Activated CD4-positive, alpha-beta T cell treated with anti-CD3 and anti-CD28 coated beads for 36 hours (primary cell): ENCODE results near the gene MARK4. TPM values are rescaled to one million over a fixed set of nuclear protein-coding genes. Genes with fewer than 3 reads are reported as not detected.

ENCODE experiments used
- ATAC-seq: fragments of 200-7000 bp; cut with Tn5 transposase; one replicate; pipeline ENCODE4 v1.10.0; 2021; ENCODE audit warnings: mild to moderate bottlenecking, moderate library complexity
- CTCF ChIA-PET: fragments of 350-600 bp; sonication (Branson Sonifier 250); formaldehyde crosslinking; loops from one replicate; lab custom pipeline; 2021; ENCODE audit warnings: antibody characterized with exemption; lab: Charles Lee
- POLR2A ChIA-PET: fragments of 350-600 bp; sonication (Branson Sonifier 250); formaldehyde crosslinking; loops from one replicate; lab custom pipeline; 2021; ENCODE audit warnings: antibody characterized with exemption, inconsistent platforms; lab: Charles Lee
- DNase-seq: peaks from one replicate; pipeline ENCODE4 v3.0.0-alpha.2; 2020
- H3K27ac Mint-ChIP-seq: one replicate; pipeline ENCODE4 v1.8.0; 2021; ENCODE audit warnings: mixed read lengths
- H3K27me3 Mint-ChIP-seq: one replicate; pipeline ENCODE4 v1.8.0; 2021; ENCODE audit warnings: mixed read lengths
- H3K36me3 Mint-ChIP-seq: one replicate; pipeline ENCODE4 v1.8.0; 2021; ENCODE audit warnings: low read depth, mixed read lengths
- H3K4me1 Mint-ChIP-seq: one replicate; pipeline ENCODE4 v1.8.0; 2021; ENCODE audit warnings: mixed read lengths
- H3K4me3 Mint-ChIP-seq: one replicate; pipeline ENCODE4 v1.8.0; 2021; ENCODE audit warnings: mild to moderate bottlenecking, moderate library complexity, mixed read lengths
- H3K9me3 Mint-ChIP-seq: one replicate; pipeline ENCODE4 v1.8.0; 2021; ENCODE audit warnings: low read depth, mixed read lengths
- intact Hi-C, 2 experiments: fragments of 100-400 bp; cut with DNase I in 1 of 2; cut with micrococcal nuclease in 1 of 2; formaldehyde crosslinking; loops; one replicate each; pipeline versions ENCODE4 v1.14.2 to v1.15.1; 2022 to 2024; cut with DNase I, micrococcal nuclease
- total RNA-seq, 2 experiments: library from RNA; stranded (reverse); gene quantifications; one replicate each; pipeline ENCODE4 v1.2.3, GENCODE V29; 2021

Gene MARK4
- total RNA-seq, 2 experiments from 2014 or later = 19.1 to 19.6 TPM

- intact Hi-C loops = no loop called here
- H3K36me3 Mint-ChIP-seq = peaks cover 21% of the 10 kb centered on the region
Measured at GRCh38 chr19:45276284-45276687, 25.2 kb downstream of the MARK4 start.

GRCh38 chr19:45278087-45278486, 27.0 kb downstream of the MARK4 start:
- ChIA-PET CTCF (interaction anchor here (0.8 kb wide), 1 partner anchor 60 kb away, joined by 5 read pairs; no protein-coding TSS in a partner anchor), POLR2A (no interaction called here)
- no peaks in the 10 kb centered on the region for H3K4me1 Mint-ChIP-seq
- intact Hi-C loops = no loop called here
- no peak for ATAC-seq
- H3K9me3 Mint-ChIP-seq = no peaks in the 10 kb centered on the region
- no peak overlapping the region for H3K4me3 Mint-ChIP-seq
- H3K36me3 Mint-ChIP-seq = peaks cover 24% of the 10 kb centered on the region
- no peaks in the 10 kb centered on the region for H3K27me3 Mint-ChIP-seq
- no peak for DNase-seq
- H3K27ac Mint-ChIP-seq = no peak overlapping the region

More at GRCh38 chr19:45276284-45276687, 25.2 kb downstream of the MARK4 start:
- DNase-seq = no peak
- H3K4me3 Mint-ChIP-seq = no peak overlapping the region
- no peaks in the 10 kb centered on the region for H3K27me3 Mint-ChIP-seq
- CTCF ChIA-PET = no interaction called here
- POLR2A ChIA-PET = no interaction called here
- no peak overlapping the region for H3K27ac Mint-ChIP-seq
- no peak for ATAC-seq
- H3K9me3 Mint-ChIP-seq = no peaks in the 10 kb centered on the region
- no peaks in the 10 kb centered on the region for H3K4me1 Mint-ChIP-seq

- Mint-ChIP-seq H3K4me1 (no peaks in the 10 kb centered on the region), H3K36me3 (peaks cover 25% of the 10 kb centered on the region), H3K27me3 (no peaks in the 10 kb centered on the region), H3K9me3 (no peaks in the 10 kb centered on the region), H3K4me3 (no peak overlapping the region), H3K27ac (no peak overlapping the region)
- ChIA-PET CTCF (no interaction called here), POLR2A (no interaction called here)
- DNase-seq = no peak
- intact Hi-C loops = no loop called here
- ATAC-seq = no peak
Measured at GRCh38 chr19:45279587-45280192, 28.6 kb downstream of the MARK4 start.

- Mint-ChIP-seq H3K36me3 (peaks cover 25% of the 10 kb centered on the region), H3K27ac (no peak overlapping the region), H3K27me3 (no peaks in the 10 kb centered on the region), H3K4me3 (no peak overlapping the region), H3K9me3 (no peaks in the 10 kb centered on the region), H3K4me1 (no peaks in the 10 kb centered on the region)
- DNase-seq (no peak), ATAC-seq (no peak)
- intact Hi-C loops = no loop called here
- POLR2A ChIA-PET = no interaction called here
- CTCF ChIA-PET = no interaction called here
Measured at GRCh38 chr19:45280471-45280961, 29.4 kb downstream of the MARK4 start.

- CTCF ChIA-PET = no interaction called here
- intact Hi-C loops = no loop called here
- ATAC-seq (no peak), DNase-seq (no peak)
- H3K4me1 Mint-ChIP-seq = no peaks in the 10 kb centered on the region
- POLR2A ChIA-PET = no interaction called here
- H3K4me3 Mint-ChIP-seq = no peak overlapping the region
- H3K9me3 Mint-ChIP-seq = no peaks in the 10 kb centered on the region
- H3K27ac Mint-ChIP-seq = no peak overlapping the region
- no peaks in the 10 kb centered on the region for H3K27me3 Mint-ChIP-seq
- peaks cover 21% of the 10 kb centered on the region for H3K36me3 Mint-ChIP-seq
Measured at GRCh38 chr19:45283443-45284033, 32.5 kb downstream of the MARK4 start.

- no peaks in the 10 kb centered on the region for H3K27me3 Mint-ChIP-seq
- ATAC-seq (no peak), DNase-seq (no peak)
- peaks cover 28% of the 10 kb centered on the region for H3K36me3 Mint-ChIP-seq
- H3K4me1 Mint-ChIP-seq = peaks cover 8% of the 10 kb centered on the region
- no peaks in the 10 kb centered on the region for H3K9me3 Mint-ChIP-seq
- no peak overlapping the region for H3K27ac Mint-ChIP-seq
- intact Hi-C loops = no loop called here
- ChIA-PET CTCF (no interaction called here), POLR2A (no interaction called here)
- no peak overlapping the region for H3K4me3 Mint-ChIP-seq
Measured at GRCh38 chr19:45290381-45290931, 39.4 kb downstream of the MARK4 start.

GRCh38 chr19:45291834-45292233, 40.8 kb downstream of the MARK4 start:
- intact Hi-C loops = no loop called here
- DNase-seq = no peak
- no peak for ATAC-seq
- H3K4me1 Mint-ChIP-seq = peaks cover 8% of the 10 kb centered on the region
- H3K36me3 Mint-ChIP-seq = peaks cover 29% of the 10 kb centered on the region
- no peak overlapping the region for H3K27ac Mint-ChIP-seq
- CTCF ChIA-PET = interaction anchor here (0.6 kb wide), 1 partner anchor 9 kb away, joined by 4 read pairs; no protein-coding TSS in a partner anchor
- POLR2A ChIA-PET = interaction anchor here (0.6 kb wide), 1 partner anchor 981 kb away, joined by 5 read pairs; no protein-coding TSS in a partner anchor
- no peaks in the 10 kb centered on the region for H3K9me3 Mint-ChIP-seq
- no peaks in the 10 kb centered on the region for H3K27me3 Mint-ChIP-seq
- no peak overlapping the region for H3K4me3 Mint-ChIP-seq

GRCh38 chr19:45293682-45294081, 42.6 kb downstream of the MARK4 start:
- intact Hi-C loops = no loop called here
- no peaks in the 10 kb centered on the region for H3K27me3 Mint-ChIP-seq
- no peaks in the 10 kb centered on the region for H3K9me3 Mint-ChIP-seq
- POLR2A ChIA-PET = no interaction called here
- peak; percentile 65 for DNase-seq
- ATAC-seq = peak; percentile 81
- H3K27ac Mint-ChIP-seq = no peak overlapping the region
- CTCF ChIA-PET = interaction anchor here (0.6 kb wide), 1 partner anchor 113 kb away, joined by 3 read pairs; no protein-coding TSS in a partner anchor
- no peak overlapping the region for H3K4me3 Mint-ChIP-seq
- H3K4me1 Mint-ChIP-seq = peaks cover 8% of the 10 kb centered on the region
- peaks cover 31% of the 10 kb centered on the region for H3K36me3 Mint-ChIP-seq

- peaks cover 8% of the 10 kb centered on the region for H3K4me1 Mint-ChIP-seq
- intact Hi-C loops = no loop called here
- H3K27me3 Mint-ChIP-seq = no peaks in the 10 kb centered on the region
- ATAC-seq (no peak), DNase-seq (no peak)
- H3K36me3 Mint-ChIP-seq = peaks cover 34% of the 10 kb centered on the region
- ChIA-PET CTCF (no interaction called here), POLR2A (no interaction called here)
- H3K27ac Mint-ChIP-seq = no peak overlapping the region
- H3K4me3 Mint-ChIP-seq = no peak overlapping the region
- no peaks in the 10 kb centered on the region for H3K9me3 Mint-ChIP-seq
Measured at GRCh38 chr19:45294291-45295029, 43.4 kb downstream of the MARK4 start.

GRCh38 chr19:45295873-45296272, 44.8 kb downstream of the MARK4 start:
- CTCF ChIA-PET = interaction anchor here (1.0 to 1.2 kb wide), 2 partner anchors 10 to 43 kb away, joined by 3 read pairs; no protein-coding TSS in a partner anchor
- no peak overlapping the region for H3K4me3 Mint-ChIP-seq
- POLR2A ChIA-PET = no interaction called here

GRCh38 chr19:45296355-45296754, 45.3 kb downstream of the MARK4 start:
- DNase-seq (no peak), ATAC-seq (no peak)
- no peak overlapping the region for H3K27ac Mint-ChIP-seq
- peaks cover 30% of the 10 kb centered on the region for H3K36me3 Mint-ChIP-seq
- peaks cover 8% of the 10 kb centered on the region for H3K4me1 Mint-ChIP-seq
- H3K9me3 Mint-ChIP-seq = no peaks in the 10 kb centered on the region
- no peak overlapping the region for H3K4me3 Mint-ChIP-seq
- intact Hi-C loops = no loop called here
- H3K27me3 Mint-ChIP-seq = no peaks in the 10 kb centered on the region
- ChIA-PET CTCF (interaction anchor here (1.0 to 1.2 kb wide), 2 partner anchors 10 to 43 kb away, joined by 3 read pairs; no protein-coding TSS in a partner anchor), POLR2A (no interaction called here)

More at GRCh38 chr19:45295873-45296272, 44.8 kb downstream of the MARK4 start:
- DNase-seq (no peak), ATAC-seq (no peak)
- intact Hi-C loops = no loop called here
- Mint-ChIP-seq H3K27me3 (no peaks in the 10 kb centered on the region), H3K27ac (no peak overlapping the region), H3K36me3 (peaks cover 32% of the 10 kb centered on the region), H3K9me3 (no peaks in the 10 kb centered on the region), H3K4me1 (peaks cover 8% of the 10 kb centered on the region)
